GM21381 (cell line): ENCODE data around the gene PDLIM3.
"Not testable (repeated sequence)": the region's sequence is repeated elsewhere in the genome, so short reads cannot be mapped to it uniquely, and the experiment has no call there.

Source experiments
- ATAC-seq: cut with Tn5 transposase; IDR thresholded peaks from one replicate; pipeline ENCODE4 v1.9.1; 2021; ENCODE audit warnings: mild to moderate bottlenecking, moderate library complexity; ENCODE audit not compliant: unreplicated experiment

Gene PDLIM3, protein sequence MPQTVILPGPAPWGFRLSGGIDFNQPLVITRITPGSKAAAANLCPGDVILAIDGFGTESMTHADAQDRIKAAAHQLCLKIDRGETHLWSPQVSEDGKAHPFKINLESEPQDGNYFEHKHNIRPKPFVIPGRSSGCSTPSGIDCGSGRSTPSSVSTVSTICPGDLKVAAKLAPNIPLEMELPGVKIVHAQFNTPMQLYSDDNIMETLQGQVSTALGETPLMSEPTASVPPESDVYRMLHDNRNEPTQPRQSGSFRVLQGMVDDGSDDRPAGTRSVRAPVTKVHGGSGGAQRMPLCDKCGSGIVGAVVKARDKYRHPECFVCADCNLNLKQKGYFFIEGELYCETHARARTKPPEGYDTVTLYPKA

GRCh38 chr4:185534866-185535611 is at the start of gene PDLIM3:
Gene PDLIM3 (minus strand): TSS chr4:185535507. CDS start chr4:185535434, 73 bp downstream.
- no peak for ATAC-seq

- ATAC-seq: no peak
These were observed 48.5 kb upstream of the PDLIM3 start for GRCh38 chr4:185583813-185584212.

GRCh38 chr4:185582651-185583400 is 47.5 kb upstream of the PDLIM3 start:
- ATAC-seq: no peak

DNA sequence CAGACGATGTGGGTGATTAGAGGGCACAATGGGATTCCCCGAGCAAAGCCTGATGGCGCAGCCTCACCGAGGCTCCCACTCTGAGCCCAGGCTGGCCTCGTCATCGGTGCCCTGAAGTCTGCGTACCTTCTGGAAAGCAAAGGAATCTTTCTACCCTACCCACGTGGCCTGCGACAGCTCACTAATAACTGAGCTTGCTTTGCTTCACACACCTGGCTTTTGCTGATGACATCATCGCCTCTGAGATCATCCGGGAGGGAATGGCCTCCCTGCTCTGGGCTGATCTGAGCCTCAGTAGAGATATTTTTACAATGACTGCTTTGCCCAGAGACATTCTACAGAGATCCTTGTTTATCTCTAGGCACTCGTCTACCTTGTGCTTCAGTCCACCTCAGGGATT is 45.4 kb upstream of the PDLIM3 start:
- no peak for ATAC-seq

GRCh38 chr4:185578284-185578683 is 43.0 kb upstream of the PDLIM3 start:
- ATAC-seq: no peak

GRCh38 chr4:185576962-185577950 is 41.9 kb upstream of the PDLIM3 start:
- no peak for ATAC-seq

- ATAC-seq: no peak
These were observed 41.1 kb upstream of the PDLIM3 start for GRCh38 chr4:185576314-185576961.

DNA sequence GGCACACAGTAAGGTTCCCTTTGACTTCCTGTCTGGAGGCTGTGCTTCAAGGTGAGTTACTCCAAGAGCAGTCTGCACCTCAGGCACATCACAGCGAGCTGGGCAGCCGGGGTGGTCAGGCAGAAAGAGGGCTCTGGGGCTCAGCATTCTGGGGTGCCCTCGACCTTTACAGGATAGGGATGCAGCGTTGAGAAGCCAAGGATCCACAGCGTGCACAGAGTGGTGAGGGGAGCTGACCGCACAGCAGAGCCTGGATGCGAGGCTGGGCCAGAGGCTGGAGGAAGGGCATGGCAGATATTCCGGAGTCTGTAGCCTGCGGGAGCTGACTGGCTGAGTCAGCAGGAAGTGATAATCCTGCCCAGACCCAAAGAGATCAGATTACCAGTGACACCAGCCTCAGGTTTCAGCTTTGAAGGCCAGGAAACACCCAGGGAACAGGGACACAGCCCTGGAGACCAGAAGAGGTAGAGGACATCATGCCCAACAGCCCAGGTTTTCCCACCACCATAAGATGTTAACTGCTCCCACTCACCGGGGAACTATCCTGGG is 38.4 kb upstream of the PDLIM3 start:
- ATAC-seq: no peak

GRCh38 chr4:185570727-185571126 is 35.4 kb upstream of the PDLIM3 start:
- no peak for ATAC-seq

DNA sequence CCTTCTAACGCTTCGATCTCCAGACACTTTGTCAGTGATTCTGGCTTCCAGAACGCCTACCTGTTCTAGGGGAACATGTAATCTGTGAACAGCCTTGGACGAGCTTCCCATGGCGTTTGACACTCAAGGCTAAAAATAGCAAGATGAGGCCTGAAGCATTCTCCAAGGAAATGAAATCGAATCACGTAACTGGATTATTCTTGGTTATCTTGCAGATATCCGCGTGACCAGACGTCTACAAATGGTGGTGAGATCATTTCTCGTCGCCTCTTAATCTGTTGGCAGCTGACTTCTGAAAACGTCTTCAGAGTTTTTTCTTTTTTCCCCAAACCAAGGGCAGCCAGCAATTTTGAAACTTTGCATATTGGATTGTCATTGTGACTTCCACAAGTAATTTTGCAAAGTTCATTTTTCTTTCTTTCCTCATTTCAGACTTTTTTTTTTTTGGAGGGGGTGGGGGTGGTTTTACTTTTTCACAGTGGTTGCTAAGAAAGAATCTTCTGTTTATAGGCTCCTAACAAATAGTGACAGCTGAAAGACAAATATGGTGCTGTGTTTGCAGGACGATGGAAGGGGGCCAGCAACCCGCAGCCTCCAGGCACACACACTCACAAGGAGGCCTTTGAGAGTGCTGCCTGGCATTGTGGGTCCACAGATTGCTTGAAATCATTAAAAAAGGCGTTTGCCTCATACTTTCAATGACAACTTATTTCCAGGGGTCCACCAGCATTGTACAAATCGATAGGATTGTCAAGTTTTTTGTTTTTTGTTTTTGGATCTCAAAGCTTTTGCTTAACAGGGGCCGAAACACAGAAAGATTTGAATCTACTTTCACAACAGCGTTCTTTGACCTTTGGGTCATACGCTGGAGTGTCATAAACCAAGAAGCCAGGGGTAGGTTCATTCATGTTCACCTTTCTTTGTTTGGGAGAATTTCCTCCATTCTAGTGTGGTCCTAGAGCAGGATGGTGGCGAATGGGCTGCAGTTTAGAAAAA is 32.4 kb upstream of the PDLIM3 start:
- no peak for ATAC-seq

DNA sequence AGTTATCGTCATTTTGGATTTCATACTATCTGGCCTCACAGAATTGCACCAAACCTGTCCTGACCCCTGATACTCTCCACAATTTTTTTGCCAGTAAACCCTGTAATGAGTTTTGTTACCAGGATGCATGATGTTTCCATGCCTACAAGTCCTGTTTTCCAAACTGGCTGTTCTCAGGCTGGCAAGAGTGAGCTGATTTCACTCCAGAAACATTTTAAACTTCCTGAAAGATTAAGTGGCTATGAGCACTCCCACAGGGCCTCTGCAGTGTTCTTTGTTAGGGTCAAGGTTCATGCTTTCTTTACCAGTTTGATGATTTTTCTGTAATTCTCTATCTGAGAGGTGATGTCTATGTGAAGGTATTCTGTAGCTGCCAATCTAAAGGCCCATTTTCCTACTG is 31.7 kb upstream of the PDLIM3 start:
- no peak for ATAC-seq

- ATAC-seq: no peak
These were observed 31.1 kb upstream of the PDLIM3 start for GRCh38 chr4:185566425-185566824.

- no peak for ATAC-seq
These were observed 30.4 kb upstream of the PDLIM3 start for GRCh38 chr4:185565696-185566095.

DNA sequence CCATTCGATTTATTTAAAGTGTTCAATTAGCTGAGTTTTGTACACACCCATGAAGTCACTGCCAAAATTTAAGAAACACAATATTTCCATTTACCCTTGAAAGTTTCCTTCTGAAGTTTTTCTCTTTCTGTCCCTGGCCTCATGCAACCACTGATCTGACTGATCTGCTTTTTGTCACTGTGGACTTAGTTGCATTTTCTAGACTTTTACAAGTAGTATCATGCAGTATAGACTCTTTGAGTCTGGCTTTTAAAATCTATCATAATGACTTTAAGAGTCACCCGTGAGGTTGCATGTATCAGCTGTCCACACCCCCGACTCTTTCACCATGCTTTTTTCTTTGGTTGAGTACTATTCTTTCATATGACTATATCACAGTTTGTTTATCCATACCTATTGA is 29.0 kb upstream of the PDLIM3 start:
- ATAC-seq: no peak

- ATAC-seq: no peak
These were observed 27.2 kb upstream of the PDLIM3 start for GRCh38 chr4:185562531-185562930.

DNA sequence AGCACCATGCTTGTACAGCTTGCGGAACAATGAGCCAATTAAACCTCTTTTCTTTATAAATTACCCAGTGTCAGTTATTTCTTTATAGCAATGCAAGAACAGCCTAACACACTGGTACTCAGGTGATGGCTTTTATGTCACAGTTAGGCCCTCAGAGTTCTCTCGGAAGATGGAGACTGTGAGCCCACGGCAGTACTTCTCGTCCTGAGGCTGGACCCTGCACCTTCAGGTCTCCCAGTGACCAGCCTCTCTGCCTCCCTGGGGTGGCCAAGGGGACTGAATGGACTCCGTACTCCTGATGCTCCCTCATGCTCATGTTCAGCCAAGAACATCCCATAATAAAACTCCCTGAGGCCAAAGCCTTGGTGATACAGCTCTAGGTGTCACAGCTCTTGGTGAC is 25.0 kb upstream of the PDLIM3 start:
- ATAC-seq: no peak

DNA sequence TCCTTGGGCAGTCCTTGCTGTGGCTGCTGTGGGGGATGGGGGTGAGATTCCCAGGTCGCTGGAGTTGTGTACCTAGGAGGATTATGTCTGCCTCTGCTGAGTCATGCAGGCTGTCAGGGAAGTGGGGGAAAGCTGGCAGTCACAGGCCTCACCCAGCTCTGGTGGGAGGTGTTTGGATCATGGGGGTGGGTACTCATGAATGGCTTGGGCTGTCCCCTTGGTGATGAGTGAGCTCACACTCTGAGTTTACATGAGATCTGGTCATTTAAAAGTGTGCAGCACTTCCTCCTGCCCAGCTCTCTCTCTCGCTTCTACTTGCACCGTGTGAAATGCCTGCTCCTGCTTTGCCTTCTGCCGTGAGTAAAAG is 24.6 kb upstream of the PDLIM3 start:
- no peak for ATAC-seq

DNA sequence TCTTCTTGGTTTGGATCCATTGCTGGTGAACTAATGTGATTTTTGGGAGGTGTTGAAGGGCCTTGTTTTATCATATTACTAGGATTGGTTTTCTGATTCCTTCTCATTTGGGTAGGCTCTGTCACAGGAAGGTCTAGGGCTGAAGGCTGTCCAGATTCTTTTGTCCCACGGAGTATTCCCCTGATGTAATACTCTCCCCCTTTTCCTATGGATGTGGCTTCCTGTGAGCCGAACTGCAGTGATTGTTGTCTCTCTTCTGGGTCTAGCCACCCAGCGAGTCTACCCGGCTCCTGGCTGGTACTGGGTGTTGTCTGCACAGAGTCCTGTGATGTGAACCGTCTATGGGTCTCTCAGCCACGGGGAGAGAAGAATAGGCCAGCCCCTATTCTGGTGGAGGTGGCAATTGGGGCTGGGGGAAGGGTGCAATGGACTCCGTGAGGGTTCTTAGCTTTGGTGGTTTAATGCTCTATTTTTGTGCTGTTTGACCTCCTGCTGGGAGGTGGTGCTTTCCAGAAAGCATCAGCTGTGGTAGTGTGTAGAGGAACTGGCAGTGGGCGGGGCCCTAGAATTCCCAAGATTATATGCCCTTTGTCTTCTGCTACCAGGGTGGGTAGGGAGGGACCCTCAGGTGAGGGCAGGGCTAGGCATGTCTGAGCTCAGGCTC is 24.1 kb upstream of the PDLIM3 start:
- not testable (repeated sequence) for ATAC-seq
